Endothelial cell of umbilical vein (primary cell): Measurements from ENCODE around the gene NDUFS6.

Experiments
- POLR2AphosphoS5 ChIP-seq: IDR thresholded peaks from 2 replicates; pipeline ENCODE4 v1.6.1; 2012; ENCODE audit warnings: low read depth, mild to moderate bottlenecking, control low read depth, low read length, moderate library complexity; ENCODE audit not compliant: insufficient read depth
- TF ChIP-seq, protein P1 (sequence below), 2 donors: IDR thresholded peaks; 1 replicate in 1 of 2; 2 replicates in 1 of 2; pipeline ENCODE4 v1.5.1; 2011; ENCODE audit warnings: low read length in 2 of 2, mild to moderate bottlenecking in 2 of 2, moderate library complexity in 2 of 2, control low read depth in 1 of 2, inconsistent platforms in 1 of 2, low read depth in 1 of 2; ENCODE audit not compliant: insufficient read depth in 1 of 2; ENCODE audit errors: extremely low read depth in 1 of 2

DNA sequence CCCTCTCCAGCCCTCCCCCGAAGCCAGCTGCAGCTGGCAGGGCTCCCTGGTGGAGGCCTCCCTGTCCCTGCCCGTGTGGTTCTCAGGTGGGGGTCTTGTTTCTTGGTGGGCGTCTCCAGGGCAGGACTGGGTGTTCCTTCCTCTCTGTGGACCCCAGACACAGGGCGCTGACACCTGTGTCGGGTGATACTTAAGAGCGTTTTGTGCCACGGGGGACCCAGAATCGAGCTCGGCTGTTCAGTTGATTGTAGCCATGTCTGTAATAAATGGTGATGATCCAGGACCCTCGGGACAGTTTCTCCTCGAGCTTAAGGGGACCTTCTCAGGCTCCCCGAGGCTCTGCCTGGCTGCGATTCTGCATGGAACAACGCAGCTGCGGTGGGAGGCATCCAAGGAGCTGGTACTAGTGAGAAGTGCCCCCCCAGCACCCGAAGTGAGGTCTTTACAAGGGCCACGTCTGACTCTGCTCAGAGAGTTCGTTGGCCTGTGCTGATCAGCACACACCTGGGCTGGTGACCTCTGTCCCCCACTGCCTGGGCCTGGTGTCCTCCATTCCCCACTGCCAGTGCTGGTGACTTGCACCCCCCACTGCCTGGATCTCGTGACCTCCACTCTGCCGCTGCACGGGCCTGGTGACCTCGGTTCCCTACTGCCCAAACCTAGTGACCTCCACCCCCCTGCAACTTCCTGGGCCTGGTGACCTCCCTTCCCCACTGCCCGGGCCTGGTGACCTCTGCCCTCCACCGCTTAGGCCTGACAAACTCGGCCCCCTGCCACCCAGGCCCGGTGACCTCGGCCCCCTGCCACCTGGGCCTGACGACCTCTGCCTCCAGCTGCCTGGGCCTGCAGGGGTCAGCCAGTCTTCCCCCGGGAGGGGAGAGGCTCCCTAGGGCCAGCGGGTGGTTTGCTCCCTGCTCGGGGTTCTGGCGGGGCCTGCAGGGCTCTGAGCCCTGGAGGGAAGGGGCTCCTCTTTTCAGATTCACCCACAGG is 36.0 kb downstream of the NDUFS6 start:
- TF ChIP-seq POLR2AphosphoS5 = no peak
- TF ChIP-seq, protein P1, sequence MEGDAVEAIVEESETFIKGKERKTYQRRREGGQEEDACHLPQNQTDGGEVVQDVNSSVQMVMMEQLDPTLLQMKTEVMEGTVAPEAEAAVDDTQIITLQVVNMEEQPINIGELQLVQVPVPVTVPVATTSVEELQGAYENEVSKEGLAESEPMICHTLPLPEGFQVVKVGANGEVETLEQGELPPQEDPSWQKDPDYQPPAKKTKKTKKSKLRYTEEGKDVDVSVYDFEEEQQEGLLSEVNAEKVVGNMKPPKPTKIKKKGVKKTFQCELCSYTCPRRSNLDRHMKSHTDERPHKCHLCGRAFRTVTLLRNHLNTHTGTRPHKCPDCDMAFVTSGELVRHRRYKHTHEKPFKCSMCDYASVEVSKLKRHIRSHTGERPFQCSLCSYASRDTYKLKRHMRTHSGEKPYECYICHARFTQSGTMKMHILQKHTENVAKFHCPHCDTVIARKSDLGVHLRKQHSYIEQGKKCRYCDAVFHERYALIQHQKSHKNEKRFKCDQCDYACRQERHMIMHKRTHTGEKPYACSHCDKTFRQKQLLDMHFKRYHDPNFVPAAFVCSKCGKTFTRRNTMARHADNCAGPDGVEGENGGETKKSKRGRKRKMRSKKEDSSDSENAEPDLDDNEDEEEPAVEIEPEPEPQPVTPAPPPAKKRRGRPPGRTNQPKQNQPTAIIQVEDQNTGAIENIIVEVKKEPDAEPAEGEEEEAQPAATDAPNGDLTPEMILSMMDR (IDR thresholded peaks at IDR 0.05; ENCODE audit: extremely low read depth in 1 of 2, insufficient read depth in 1 of 2, low read depth in 1 of 2, low read length in 2 of 2) = no peak
